ENCODE measurements around the gene CNTNAP2.

CNTNAP2 gene

GRCh38 chr7:146443102-146443501, 326.5 kb downstream of the CNTNAP2 start:
- no peak for FAIRE-seq

GRCh38 chr7:146449625-146450024, 333.0 kb downstream of the CNTNAP2 start:
- FAIRE-seq, result no peak

GRCh38 chr7:146455091-146455655, 338.6 kb downstream of the CNTNAP2 start:
- no peak for FAIRE-seq

GRCh38 chr7:146479040-146479439, 362.4 kb downstream of the CNTNAP2 start:
- FAIRE-seq, result no peak

- FAIRE-seq, result no peak
Measured at GRCh38 chr7:146486519-146486918, 369.9 kb downstream of the CNTNAP2 start.

- FAIRE-seq, result no peak
Measured at GRCh38 chr7:146492017-146492416, 375.4 kb downstream of the CNTNAP2 start.

- FAIRE-seq, result no peak
Measured at GRCh38 chr7:146494952-146495596, 378.5 kb downstream of the CNTNAP2 start.

- no peak for FAIRE-seq
Measured at GRCh38 chr7:146496657-146497056, 380.1 kb downstream of the CNTNAP2 start.

- FAIRE-seq, result no peak
Measured at GRCh38 chr7:146499970-146500369, 383.4 kb downstream of the CNTNAP2 start.

- FAIRE-seq, result no peak
Measured at GRCh38 chr7:146503844-146504243, 387.2 kb downstream of the CNTNAP2 start.

GRCh38 chr7:146510088-146510680, 393.6 kb downstream of the CNTNAP2 start:
- no peak for FAIRE-seq

- no peak for FAIRE-seq
Measured at GRCh38 chr7:146514304-146514703, 397.7 kb downstream of the CNTNAP2 start.

GRCh38 chr7:146528581-146528980, 412.0 kb downstream of the CNTNAP2 start:
- no peak for FAIRE-seq

- no peak for FAIRE-seq
Measured at GRCh38 chr7:146539836-146540235, 423.2 kb downstream of the CNTNAP2 start.

GRCh38 chr7:146542101-146542500, 425.5 kb downstream of the CNTNAP2 start:
- no peak for FAIRE-seq

- FAIRE-seq, result no peak
Measured at GRCh38 chr7:146544748-146545147, 428.1 kb downstream of the CNTNAP2 start.

GRCh38 chr7:146548816-146549215, 432.2 kb downstream of the CNTNAP2 start:
- no peak for FAIRE-seq

GRCh38 chr7:146554556-146554955, 438.0 kb downstream of the CNTNAP2 start:
- no peak for FAIRE-seq

- FAIRE-seq, result no peak
Measured at GRCh38 chr7:146557971-146558469, 441.4 kb downstream of the CNTNAP2 start.

- no peak for FAIRE-seq
Measured at GRCh38 chr7:146565872-146566271, 449.3 kb downstream of the CNTNAP2 start.

- no peak for FAIRE-seq
Measured at GRCh38 chr7:146575903-146576302, 459.3 kb downstream of the CNTNAP2 start.

GRCh38 chr7:146591976-146592375, 475.4 kb downstream of the CNTNAP2 start:
- no peak for FAIRE-seq

GRCh38 chr7:146606628-146607027, 490.0 kb downstream of the CNTNAP2 start:
- FAIRE-seq, result no peak

- no peak for FAIRE-seq
Measured at GRCh38 chr7:146619641-146620040, 503.0 kb downstream of the CNTNAP2 start.

Measured in endometrium (tissue), 2 donors.